T-helper 17 cell (primary cell): Measurements from ENCODE around the gene POF1B. TPM values are rescaled to one million over a fixed set of nuclear protein-coding genes. Genes with fewer than 3 reads are reported as not detected.
"Not testable (repeated sequence)": the region's sequence is repeated elsewhere in the genome, so short reads cannot be mapped to it uniquely, and the experiment has no call there.

Experiments used
- ATAC-seq: fragments of 150-1000 bp; cut with Tn5 transposase; 2 replicates; pipeline ENCODE4 v1.10.0; 2021; ENCODE audit warnings: mild to moderate bottlenecking, moderate library complexity
- DNase-seq, 3 donors: peaks; one replicate each; pipeline versions ENCODE4 v3.0.0 to v3.0.0-alpha.2; 2020 to 2021
- H3K9me3 ChIP-seq: one replicate; pipeline ENCODE4 v1.7.0; 2013; ENCODE audit warnings: low read length, mild to moderate bottlenecking; ENCODE audit not compliant: control insufficient read depth, poor library complexity, severe bottlenecking
- H3K27ac Mint-ChIP-seq: one replicate; pipeline ENCODE4 v1.8.0; 2022; ENCODE audit warnings: mild to moderate bottlenecking, moderate library complexity, mixed read lengths
- H3K27me3 Mint-ChIP-seq: one replicate; pipeline ENCODE4 v1.8.0; 2022; ENCODE audit warnings: mixed read lengths
- H3K36me3 Mint-ChIP-seq: one replicate; pipeline ENCODE4 v1.8.0; 2022; ENCODE audit warnings: low read depth, mixed read lengths
- H3K4me1 Mint-ChIP-seq: one replicate; pipeline ENCODE4 v1.8.0; 2022; ENCODE audit warnings: mild to moderate bottlenecking, mixed read lengths
- H3K4me3 Mint-ChIP-seq: one replicate; pipeline ENCODE4 v1.8.0; 2022; ENCODE audit warnings: mild to moderate bottlenecking, moderate library complexity, mixed read lengths
- total RNA-seq, 4 donors: library from RNA in 2 of 4; stranded (reverse) in 2 of 4; gene quantifications; one replicate each; pipeline ENCODE4 v1.2.3 and lab custom pipeline; 2022 to 2026

POF1B gene
- total RNA-seq, 2 donors from 2014 or later, result 0.29 to 0.85 TPM

- DNase-seq, result no peak
- H3K27ac Mint-ChIP-seq, result no peak overlapping the region
- no peak overlapping the region for H3K4me3 Mint-ChIP-seq
- no peaks in the 10 kb centered on the region for H3K36me3 Mint-ChIP-seq
- ATAC-seq, result no peak
- H3K27me3 Mint-ChIP-seq, result no peaks in the 10 kb centered on the region
- H3K9me3 ChIP-seq, result no peaks in the 10 kb centered on the region
- H3K4me1 Mint-ChIP-seq, result no peaks in the 10 kb centered on the region
Observed at GRCh38 chrX:85326234-85327059, 53.0 kb downstream of the POF1B start.

DNA sequence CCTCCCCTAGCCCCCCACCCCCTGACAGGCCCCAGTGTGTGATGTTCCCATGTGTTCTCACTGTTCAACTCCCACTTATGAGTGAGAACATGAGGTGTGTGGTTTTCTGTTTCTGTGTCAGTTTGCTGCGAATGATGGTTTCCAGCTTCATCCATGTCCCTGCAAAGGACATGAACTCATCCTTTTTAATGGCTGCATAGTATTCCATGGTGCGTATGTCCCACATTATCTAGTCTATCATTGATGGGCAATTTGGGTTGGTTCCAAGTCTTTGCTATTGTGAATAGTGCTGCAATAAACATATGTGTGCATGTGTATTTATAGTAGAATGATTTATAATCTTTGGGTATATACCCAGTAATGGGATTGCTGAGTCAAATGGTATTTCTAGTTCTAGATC, 68.1 kb downstream of the POF1B start:
- H3K9me3 ChIP-seq, H3K4me1 Mint-ChIP-seq, H3K4me3 Mint-ChIP-seq, H3K27ac Mint-ChIP-seq, H3K27me3 Mint-ChIP-seq, DNase-seq, ATAC-seq, H3K36me3 Mint-ChIP-seq: not testable (repeated sequence)

DNA sequence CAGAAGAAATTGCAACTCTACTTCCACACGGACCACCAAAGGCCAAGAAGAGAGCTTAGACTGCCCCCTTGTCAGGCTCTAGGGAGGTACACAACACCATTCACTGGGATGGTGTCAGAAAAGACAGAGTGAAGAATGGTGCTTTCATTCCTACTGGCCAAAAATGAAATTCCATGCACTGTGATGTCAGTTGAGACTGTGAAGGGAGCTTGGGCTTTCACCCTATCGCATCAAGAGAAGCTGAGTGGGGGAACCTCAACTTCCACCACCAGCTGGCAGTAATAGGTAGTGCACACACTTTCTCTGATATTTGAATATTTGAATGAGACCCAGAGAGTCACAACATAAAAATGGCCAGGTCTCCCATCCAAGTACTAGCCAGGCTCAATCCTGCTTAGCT, 69.7 kb downstream of the POF1B start:
- H3K4me3 Mint-ChIP-seq, result no peak overlapping the region
- ATAC-seq, result no peak
- H3K27me3 Mint-ChIP-seq, result no peaks in the 10 kb centered on the region
- no peaks in the 10 kb centered on the region for H3K36me3 Mint-ChIP-seq
- H3K9me3 ChIP-seq, result no peaks in the 10 kb centered on the region
- H3K4me1 Mint-ChIP-seq, result no peaks in the 10 kb centered on the region
- no peak for DNase-seq
- no peak overlapping the region for H3K27ac Mint-ChIP-seq

GRCh38 chrX:85303544-85303943, 75.9 kb downstream of the POF1B start:
- no peak overlapping the region for H3K4me3 Mint-ChIP-seq

DNA sequence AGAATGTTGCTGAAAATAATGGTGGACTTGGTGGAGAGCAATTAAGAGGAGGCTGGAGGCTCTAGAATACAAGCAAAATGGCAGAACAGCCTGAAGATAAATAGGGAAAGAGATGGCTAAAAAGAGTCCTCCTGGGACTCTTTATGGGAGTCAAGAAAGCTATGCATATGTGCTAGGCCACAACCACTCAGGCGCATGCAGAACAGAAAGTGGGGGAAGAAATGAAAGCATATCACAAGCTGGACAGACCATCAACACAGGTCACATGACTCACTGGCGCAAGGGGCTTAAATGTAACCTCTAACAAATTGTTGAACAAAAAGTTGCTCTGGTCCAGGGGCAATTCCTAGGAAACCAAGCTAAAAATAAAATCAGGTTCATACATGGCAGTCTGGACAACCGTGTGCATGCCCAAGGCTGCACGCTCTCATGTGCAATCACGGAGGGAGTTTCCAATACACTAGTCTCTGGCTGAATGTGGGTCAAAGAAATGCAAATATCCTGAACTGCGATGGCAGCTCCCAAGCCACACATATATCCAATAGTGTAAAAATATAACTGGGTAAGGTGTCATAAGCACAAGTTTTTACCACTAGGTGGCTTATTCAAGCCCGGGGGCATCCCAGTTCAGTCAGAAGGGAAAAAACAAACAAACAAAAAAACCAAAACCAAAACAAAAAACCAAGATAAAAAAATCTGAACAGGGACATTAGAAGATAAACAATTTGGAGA, 90.3 kb downstream of the POF1B start:
- no peaks in the 10 kb centered on the region for H3K27me3 Mint-ChIP-seq
- no peaks in the 10 kb centered on the region for H3K36me3 Mint-ChIP-seq
- ATAC-seq, result no peak
- no peaks in the 10 kb centered on the region for H3K4me1 Mint-ChIP-seq
- H3K4me3 Mint-ChIP-seq, result no peak overlapping the region
- H3K27ac Mint-ChIP-seq, result no peak overlapping the region
- no peak for DNase-seq
- H3K9me3 ChIP-seq, result no peaks in the 10 kb centered on the region

More at GRCh38 chrX:85303544-85303943, 75.9 kb downstream of the POF1B start:
- DNase-seq, result no peak
- H3K9me3 ChIP-seq, result no peaks in the 10 kb centered on the region
- no peaks in the 10 kb centered on the region for H3K36me3 Mint-ChIP-seq
- no peaks in the 10 kb centered on the region for H3K4me1 Mint-ChIP-seq
- H3K27ac Mint-ChIP-seq, result no peak overlapping the region
- ATAC-seq, result no peak
- H3K27me3 Mint-ChIP-seq, result no peaks in the 10 kb centered on the region

GRCh38 chrX:85285286-85285685, 94.2 kb downstream of the POF1B start:
- not testable (repeated sequence) for DNase-seq, H3K4me1 Mint-ChIP-seq, H3K27ac Mint-ChIP-seq, ATAC-seq, H3K4me3 Mint-ChIP-seq, H3K27me3 Mint-ChIP-seq, H3K36me3 Mint-ChIP-seq, H3K9me3 ChIP-seq

DNA sequence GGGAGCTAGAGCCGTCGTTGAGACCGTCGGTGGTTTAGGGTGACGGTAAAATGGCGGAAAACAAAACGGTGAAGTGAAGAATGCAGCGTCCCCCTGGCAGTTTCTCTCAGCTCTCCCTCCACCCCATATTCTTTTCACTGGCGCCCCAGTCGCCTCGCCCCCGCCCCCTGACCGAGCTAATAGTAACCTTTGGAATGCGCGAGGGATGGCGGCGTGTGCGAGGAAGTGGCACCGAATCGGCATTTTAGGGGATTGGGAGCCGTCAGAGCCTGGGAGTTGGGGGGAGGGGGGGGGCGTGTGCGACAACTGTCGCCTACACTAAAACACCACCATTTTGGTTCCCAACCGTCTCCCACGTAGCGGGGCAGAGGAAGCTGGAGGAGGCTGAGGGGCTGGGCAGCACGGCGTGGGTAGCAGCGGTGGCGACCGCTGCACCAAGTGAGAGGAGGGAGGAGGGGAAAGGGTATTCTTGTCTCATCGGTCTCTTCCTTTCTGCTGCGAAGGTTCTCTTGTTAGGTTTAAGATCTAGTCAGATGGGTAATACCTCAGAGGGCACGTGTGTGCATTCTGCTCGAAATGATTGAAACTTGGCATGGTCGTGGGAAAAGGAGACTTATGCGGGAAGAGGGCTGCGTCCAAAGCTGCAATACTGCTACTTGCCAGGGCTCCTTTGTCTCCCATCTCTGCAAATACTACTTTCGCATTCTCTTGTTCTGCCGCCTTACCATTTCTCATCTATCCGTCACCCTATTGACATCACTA, 134.8 kb downstream of the POF1B start:
- H3K9me3 ChIP-seq, result no peaks in the 10 kb centered on the region
- H3K27me3 Mint-ChIP-seq, result peaks cover 6% of the 10 kb centered on the region
- H3K4me3 Mint-ChIP-seq, result peak overlapping the region; percentile 93
- DNase-seq (no peak), ATAC-seq (peak; percentile 45)
- peak overlapping the region; percentile 61 for H3K27ac Mint-ChIP-seq
- H3K4me1 Mint-ChIP-seq, result peaks cover 14% of the 10 kb centered on the region
- H3K36me3 Mint-ChIP-seq, result no peaks in the 10 kb centered on the region

DNA sequence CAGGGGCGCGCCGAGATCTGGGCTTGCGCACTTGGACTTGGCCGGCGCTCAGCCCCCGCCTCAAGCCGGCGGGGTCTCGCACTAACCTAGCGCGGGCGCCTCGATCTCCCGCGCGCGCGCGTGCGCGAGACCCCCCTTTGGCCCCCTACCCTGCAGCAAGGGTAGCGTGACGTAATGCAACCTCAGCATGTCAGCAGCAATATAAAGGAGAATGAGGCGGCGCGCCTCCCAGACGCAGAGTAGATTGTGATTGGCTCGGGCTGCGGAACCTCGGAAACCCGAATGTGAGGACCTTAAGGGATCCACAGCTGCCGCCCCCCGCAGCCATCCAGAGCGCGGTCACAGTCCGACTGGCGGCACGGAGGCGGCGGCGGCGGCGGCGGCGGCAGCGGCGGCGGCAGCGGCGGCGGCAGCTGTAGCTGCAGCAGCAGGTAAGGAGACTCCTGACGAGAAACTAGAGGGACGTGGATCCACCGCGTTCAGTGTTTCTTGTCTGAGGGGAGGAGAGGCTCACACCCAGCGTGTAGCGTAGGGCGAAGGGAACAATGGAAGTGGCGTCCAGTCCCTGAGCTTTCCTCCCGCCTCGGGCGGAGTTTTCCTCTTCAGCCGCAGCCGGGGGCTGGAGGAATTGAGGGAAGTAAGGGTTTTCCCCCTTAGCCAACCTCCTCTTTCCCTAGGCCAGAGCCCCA, 135.6 kb downstream of the POF1B start, which contains the start of the genes SATL1 and ZNF711:
SATL1 (minus strand) TSS at position 19 of the 689 bp plus-strand sequence. CDS start 134,811 bp downstream, outside the sequence.
ZNF711 (plus strand) TSS at position 231 of the 689 bp plus-strand sequence. CDS start 3,582 bp downstream, outside the sequence.
- DNase-seq (no peak), ATAC-seq (peak; percentile 60)
- H3K4me1 Mint-ChIP-seq, result peaks cover 14% of the 10 kb centered on the region
- H3K36me3 Mint-ChIP-seq, result no peaks in the 10 kb centered on the region
- peaks cover 6% of the 10 kb centered on the region for H3K27me3 Mint-ChIP-seq
- peak within 1 kb of the TSS; percentile 61 for H3K27ac Mint-ChIP-seq
- H3K9me3 ChIP-seq, result no peaks in the 10 kb centered on the region
- H3K4me3 Mint-ChIP-seq, result peak within 1 kb of the TSS; percentile 93

GRCh38 chrX:85243155-85243554, 136.3 kb downstream of the POF1B start:
- Mint-ChIP-seq H3K4me1 (peaks cover 14% of the 10 kb centered on the region), H3K36me3 (no peaks in the 10 kb centered on the region), H3K4me3 (peak overlapping the region; percentile 93), H3K27me3 (peaks cover 6% of the 10 kb centered on the region), H3K27ac (peak overlapping the region; percentile 61)
- no peaks in the 10 kb centered on the region for H3K9me3 ChIP-seq
- DNase-seq, result no peak
- no peak for ATAC-seq

Other genes starting within 250 kb of the POF1B start
- gene SATL1, start 135.9 kb downstream of the POF1B start, total RNA-seq, result not detected
- 1 to 10 TPM in 1 of 2 donors, under 1 TPM in 1; 0.70 to 1.8 TPM for gene ZNF711, start 135.7 kb downstream of the POF1B start, total RNA-seq